K562 (cell line): ENCODE data around the gene CDK11A.

ENCODE experiments used
- JUNB ChIP-seq: fragments of 450-650 bp; formaldehyde crosslinking; conservative IDR thresholded peaks from 2 replicates; pipeline ENCODE4 v1.4.0; 2020; ENCODE audit warnings: mild to moderate bottlenecking
- ZNF717 ChIP-seq: fragments of 250-450 bp; sonication (Bioruptor Pico); IDR thresholded peaks from 2 replicates; pipeline ENCODE4 v1.5.0; 2021
- ZNF79 ChIP-seq: fragments of 250-450 bp; sonication (Bioruptor Pico); IDR thresholded peaks from 2 replicates; pipeline ENCODE4 v1.4.0; 2020; ENCODE audit warnings: low read depth, mild to moderate bottlenecking, moderate library complexity

DNA sequence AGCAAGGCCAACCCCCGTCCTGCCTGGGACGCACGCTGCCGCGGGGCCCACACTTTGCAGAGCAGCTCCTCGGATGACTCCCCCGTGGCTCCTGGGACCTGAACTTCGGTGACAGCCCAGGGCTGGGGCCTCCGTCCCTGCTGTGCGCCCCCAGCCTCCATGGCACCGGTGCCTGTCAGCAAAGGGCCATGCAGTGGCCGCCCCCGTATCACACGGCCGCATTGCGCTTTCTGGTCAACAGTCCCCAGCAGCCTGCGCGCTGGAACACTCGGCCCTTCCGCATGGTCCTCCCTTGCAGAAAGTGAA lies 36.1 kb upstream of the CDK11A start:
- TF ChIP-seq ZNF79 (CRISPR knock-in tag) (no peak), ZNF717 (CRISPR knock-in tag) (no peak), JUNB (no peak)
